ENCODE data around the gene SP9. TPM values are rescaled to one million over a fixed set of nuclear protein-coding genes. Genes with fewer than 3 reads are reported as not detected.

The SP9 gene
- not detected in 2 replicates for total RNA-seq

GRCh38 chr2:174334781-174335251 is at the start of gene SP9:
Gene SP9, plus strand, starts transcription at chr2:174334954. Its CDS starts 139 bp downstream, at chr2:174335093.
- DNase-seq, result peak; percentile 61

- DNase-seq, result no peak
These were observed 48.6 kb upstream of the SP9 start for GRCh38 chr2:174286172-174286571.

- DNase-seq, result no peak
These were observed 41.8 kb upstream of the SP9 start for GRCh38 chr2:174292908-174293307.

DNA sequence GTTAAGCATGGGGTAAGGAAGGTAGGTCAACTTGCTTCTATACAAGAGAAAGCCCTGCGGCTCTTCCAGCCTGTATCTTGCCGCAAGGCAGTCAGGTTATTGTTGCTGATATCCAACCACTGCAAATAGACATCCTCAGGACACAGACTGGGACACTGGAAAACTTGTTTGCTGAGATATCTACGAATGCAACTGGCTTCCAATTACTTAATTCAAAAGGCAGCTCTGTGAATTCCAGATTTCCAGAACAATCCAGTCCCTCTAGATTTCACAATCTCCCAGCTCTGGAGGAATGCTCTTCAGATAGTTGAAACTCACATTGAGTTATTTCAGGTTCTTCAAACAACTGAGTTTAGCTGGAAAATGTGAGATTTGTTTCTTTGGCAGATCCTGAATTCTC is 34.6 kb upstream of the SP9 start:
- DNase-seq, result no peak

GRCh38 chr2:174312581-174313234 is 22.0 kb upstream of the SP9 start:
- peak; percentile 25 for DNase-seq

- DNase-seq, result no peak
These were observed 12.6 kb upstream of the SP9 start for GRCh38 chr2:174322149-174322548.

DNA sequence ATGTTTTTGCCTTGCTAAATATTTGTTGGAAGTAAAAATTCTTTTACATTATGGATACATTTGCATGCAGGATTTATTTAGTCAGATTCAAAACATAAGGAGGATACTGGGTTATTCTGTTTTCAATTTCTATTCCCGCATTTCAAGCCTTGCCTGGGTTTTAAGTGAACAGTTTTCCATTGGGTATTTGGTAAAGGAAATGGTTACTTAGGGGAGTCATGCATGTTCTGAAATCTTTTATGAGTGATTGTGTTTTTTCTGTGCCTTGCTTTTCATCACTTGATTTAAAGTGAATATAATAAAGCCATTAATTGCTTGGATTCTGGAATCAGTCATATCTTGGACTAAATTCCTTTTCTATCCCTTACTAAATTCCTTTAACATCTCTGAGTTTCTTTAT is 12.0 kb upstream of the SP9 start:
- DNase-seq, result no peak

DNA sequence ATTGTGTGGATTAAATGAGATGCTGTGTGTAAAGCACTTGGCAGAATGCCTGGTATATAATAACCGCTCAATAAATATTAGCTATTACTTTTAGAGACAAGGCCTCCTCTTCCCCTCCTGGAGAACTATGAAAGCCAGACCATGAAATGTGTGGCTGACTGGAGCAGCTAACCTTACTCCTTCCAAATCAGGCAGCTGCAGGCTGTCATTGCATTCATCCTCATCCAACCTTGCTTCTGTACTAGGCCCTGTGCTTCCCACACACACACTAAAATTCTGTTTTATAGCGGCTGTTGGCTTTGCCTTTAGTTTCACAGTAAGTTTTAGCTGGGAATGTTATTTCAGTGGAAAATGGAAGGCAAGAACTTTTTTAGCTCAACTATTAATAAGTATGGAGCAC is 10.2 kb upstream of the SP9 start:
- DNase-seq, result no peak

DNA sequence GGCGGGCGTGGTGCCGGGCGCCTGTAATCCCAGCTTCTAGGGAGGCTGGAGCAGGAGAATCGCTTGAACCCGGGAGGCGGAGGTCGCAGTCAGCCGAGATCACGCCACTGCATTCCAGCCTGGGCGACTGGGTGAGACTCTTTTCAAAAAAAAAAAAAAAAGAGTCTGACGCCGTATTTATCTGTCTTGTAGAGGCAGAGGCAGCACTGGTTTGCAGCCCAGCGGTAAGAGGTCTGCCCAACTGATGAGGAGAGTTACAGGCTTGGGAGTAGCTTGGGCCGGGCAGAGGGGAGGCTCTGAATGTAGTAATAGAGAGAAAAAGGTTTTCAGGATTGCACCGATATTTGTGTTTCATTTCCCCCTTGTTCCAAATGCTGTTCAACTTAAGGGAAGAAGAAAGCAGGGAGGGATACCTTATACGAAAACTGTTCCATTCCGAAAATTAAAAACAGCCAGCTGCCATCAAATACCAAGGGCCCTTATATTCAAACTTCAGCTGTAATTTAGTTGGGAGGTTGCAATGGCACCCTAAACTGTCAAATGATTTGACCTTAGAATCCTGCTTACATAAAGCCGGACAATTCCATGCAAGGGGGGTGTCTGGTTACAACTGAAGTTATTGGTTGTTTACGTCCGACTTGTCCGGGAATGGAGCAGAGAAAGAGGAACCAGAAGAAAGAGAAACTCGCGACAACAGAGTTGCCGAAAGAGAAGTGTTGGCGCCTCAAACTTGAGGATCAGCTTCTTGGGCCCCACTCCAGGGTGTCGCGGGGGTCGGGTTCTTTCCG is 9.2 kb upstream of the SP9 start:
- DNase-seq, result no peak

GRCh38 chr2:174326161-174327020 is 8.4 kb upstream of the SP9 start:
- no peak for DNase-seq

GRCh38 chr2:174327021-174327840 is 7.5 kb upstream of the SP9 start:
- DNase-seq, result no peak

DNA sequence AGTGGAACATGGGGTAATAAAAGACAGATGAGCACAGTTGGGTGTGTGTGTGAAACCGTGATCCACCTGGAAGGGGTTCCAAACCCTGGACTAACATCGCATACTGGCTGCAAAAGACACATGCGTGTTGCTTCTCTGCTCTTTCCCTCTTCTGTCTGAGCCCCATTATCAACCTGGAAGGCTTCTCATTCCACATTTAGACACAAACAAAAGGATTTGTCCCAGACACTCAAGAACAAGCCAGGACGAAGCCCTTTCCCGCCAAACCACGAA is 7.0 kb upstream of the SP9 start:
- no peak for DNase-seq

DNA sequence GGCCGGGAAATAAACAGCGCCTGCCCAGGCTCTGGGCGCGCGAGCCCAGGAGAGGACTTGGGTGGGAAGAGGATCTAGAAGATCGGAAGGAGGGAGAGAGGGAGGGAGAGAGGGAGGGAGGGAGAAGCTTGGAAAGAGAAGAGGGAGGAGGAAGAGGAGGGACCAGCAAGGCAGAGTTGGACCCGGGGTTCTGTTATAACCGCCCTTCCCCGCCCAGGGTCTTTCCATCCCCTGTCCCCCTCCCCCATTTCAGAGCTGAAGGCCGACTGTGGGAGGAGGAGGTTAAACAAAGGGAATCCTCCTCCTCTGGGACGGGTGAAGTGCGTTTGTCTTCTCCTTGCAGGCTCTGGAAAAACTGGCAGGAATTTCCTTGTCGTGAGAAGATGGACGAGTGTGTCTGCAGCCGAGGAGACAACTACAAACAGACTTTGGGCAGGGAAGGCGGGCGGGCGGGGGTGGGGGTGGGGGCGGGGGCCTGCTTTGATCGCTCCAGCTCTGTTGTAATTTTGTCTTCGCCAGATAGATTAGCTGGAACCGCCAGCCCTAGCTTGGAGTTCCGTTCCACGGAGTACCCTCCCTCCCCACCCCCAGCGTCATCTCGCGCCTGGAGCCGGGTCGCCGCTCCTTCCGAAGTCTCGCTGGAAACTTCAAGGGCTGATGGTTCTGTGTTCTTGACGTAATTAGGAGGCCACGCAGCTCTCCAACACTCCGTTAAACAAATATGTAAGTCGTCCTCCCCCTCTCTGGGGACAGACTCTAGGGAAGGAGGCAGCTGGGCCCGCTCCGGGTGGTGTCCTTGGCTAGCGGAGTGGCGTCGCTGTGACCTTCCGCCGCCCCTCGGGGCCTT is 6.4 kb upstream of the SP9 start:
- DNase-seq, result no peak

- DNase-seq, result no peak
These were observed 5.6 kb upstream of the SP9 start for GRCh38 chr2:174328961-174329715.

DNA sequence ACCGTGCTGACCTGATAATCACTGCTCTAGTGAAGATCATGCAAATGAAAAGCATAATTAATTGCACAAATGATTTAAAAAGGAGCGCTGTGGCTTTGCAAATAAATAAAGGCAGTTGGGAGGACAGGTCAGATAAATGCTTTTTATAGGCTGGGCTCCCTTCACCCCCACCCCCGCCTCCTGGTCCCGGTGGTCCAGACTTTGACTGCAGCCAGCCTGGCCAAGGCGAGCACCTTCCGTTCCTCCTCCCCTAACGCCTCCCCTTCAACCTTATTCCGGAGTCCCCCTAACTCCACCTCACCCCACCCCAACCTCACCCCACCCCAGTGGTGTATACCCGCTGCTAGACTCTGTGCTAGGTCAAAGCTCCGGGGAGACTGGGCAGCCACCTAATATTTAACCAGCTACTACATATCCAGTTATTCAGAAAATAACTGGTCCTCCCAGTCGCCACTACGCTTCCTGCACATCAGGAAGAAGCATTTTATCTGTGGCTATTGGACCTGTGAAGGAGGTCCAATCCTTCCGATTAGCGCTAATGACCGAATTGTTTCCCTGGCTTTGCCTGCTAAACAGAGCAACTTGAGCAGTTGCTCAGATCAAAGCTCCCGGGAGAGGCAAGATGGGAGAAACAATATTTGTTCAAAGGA is 3.7 kb upstream of the SP9 start:
- no peak for DNase-seq

- no peak for DNase-seq
These were observed 3.0 kb upstream of the SP9 start for GRCh38 chr2:174331595-174332216.

GRCh38 chr2:174332217-174332963 is 2.4 kb upstream of the SP9 start:
- DNase-seq, result no peak

GRCh38 chr2:174333017-174333371 is 1.8 kb upstream of the SP9 start:
- DNase-seq, result no peak
